ENCODE data around the gene SYNE1. TPM values are rescaled to one million over a fixed set of nuclear protein-coding genes. Genes with fewer than 3 reads are reported as not detected.

SYNE1 gene
- total and polyA plus RNA-seq, 10 of the 15 experiments (the other 5 are each of a cell fraction or from before 2014, with no cell fraction given): 2.3 to 28.7 (median 14.1) TPM

DNA sequence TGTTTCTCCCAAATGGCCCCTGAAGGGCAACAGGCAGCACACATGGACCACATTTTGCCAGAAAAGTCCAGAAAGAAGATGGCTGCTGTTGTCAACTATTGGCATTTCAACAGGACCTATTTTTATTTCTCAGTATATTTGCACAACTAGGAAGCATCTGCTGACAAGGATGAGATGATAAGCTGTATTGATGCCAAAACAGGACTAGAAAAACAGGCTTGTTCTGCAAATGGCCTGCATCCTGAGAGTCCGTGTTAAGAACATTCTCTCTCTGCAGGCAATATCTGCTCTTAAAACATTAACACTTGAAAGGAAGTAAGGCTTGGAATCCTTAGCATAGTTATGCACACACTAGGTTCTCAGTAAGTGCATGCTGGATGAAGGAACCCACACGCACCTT, 546.0 kb downstream of the SYNE1 start:
- no peaks in the 10 kb centered on the region for H3K79me2 ChIP-seq (ENCODE audit: control insufficient read depth, insufficient read depth, low read length)
- no peaks in the 10 kb centered on the region for H3K36me3 ChIP-seq (ENCODE audit: control insufficient read depth in 2 of 2, insufficient read depth in 2 of 2, low read length in 1 of 2)
- H3K4me3 ChIP-seq: no peak overlapping the region
- no peaks in the 10 kb centered on the region for H3K4me1 ChIP-seq (ENCODE audit: control insufficient read depth, insufficient read depth, low read length)
- no peak overlapping the region for H2AFZ ChIP-seq (ENCODE audit: control insufficient read depth, low read depth, low read length)
- H4K20me1 ChIP-seq (ENCODE audit: control insufficient read depth, insufficient read depth): no peaks in the 10 kb centered on the region
- FAIRE-seq: no peak
- RAD21 ChIA-PET (ENCODE audit: unreplicated experiment): no interaction called here
- DNase-seq (ENCODE audit: low read depth, low spot score): no peak
- in situ Hi-C loops (cut with MboI) (no loop called here), intact Hi-C loops (cut with micrococcal nuclease; ENCODE audit: unreplicated experiment) (no loop called here)
- CTCF ChIA-PET: no interaction called here
- BruUV-seq (replicated peaks): no TSS peak
- POLR2A ChIA-PET: interaction anchor here (0.6 kb wide), 1 partner anchor 1200 kb away, joined by 5 read pairs; no protein-coding TSS in a partner anchor
- ATAC-seq: no peak
- SMC1A ChIA-PET (ENCODE audit: uncharacterized antibody, unreplicated experiment): no interaction called here
- no peaks in the 10 kb centered on the region; a peak in 2 of 4 replicates for H3K27me3 ChIP-seq (replicated peaks in 1 of 2; ENCODE audit: control insufficient read depth in 2 of 2, insufficient read depth in 2 of 2, low read length in 1 of 2)
- H3K9ac ChIP-seq (ENCODE audit: control insufficient read depth, insufficient read depth, low read length): no peak overlapping the region
- 41% methylated on average over 2 of the region's 2 CpGs for WGBS (ENCODE audit: insufficient coverage, insufficient replicate concordance, low lambda C conversion rate, missing lambda C conversion rate)
- no peak overlapping the region for H3K27ac ChIP-seq (ENCODE audit: control insufficient read depth, insufficient read depth)
- no peaks in the 10 kb centered on the region for H3K9me3 ChIP-seq (replicated peaks; ENCODE audit: control insufficient read depth, insufficient read depth, low read length)
- H3K4me2 ChIP-seq (ENCODE audit: control insufficient read depth, insufficient read depth): no peak overlapping the region
- TF ChIP-seq, protein P1, sequence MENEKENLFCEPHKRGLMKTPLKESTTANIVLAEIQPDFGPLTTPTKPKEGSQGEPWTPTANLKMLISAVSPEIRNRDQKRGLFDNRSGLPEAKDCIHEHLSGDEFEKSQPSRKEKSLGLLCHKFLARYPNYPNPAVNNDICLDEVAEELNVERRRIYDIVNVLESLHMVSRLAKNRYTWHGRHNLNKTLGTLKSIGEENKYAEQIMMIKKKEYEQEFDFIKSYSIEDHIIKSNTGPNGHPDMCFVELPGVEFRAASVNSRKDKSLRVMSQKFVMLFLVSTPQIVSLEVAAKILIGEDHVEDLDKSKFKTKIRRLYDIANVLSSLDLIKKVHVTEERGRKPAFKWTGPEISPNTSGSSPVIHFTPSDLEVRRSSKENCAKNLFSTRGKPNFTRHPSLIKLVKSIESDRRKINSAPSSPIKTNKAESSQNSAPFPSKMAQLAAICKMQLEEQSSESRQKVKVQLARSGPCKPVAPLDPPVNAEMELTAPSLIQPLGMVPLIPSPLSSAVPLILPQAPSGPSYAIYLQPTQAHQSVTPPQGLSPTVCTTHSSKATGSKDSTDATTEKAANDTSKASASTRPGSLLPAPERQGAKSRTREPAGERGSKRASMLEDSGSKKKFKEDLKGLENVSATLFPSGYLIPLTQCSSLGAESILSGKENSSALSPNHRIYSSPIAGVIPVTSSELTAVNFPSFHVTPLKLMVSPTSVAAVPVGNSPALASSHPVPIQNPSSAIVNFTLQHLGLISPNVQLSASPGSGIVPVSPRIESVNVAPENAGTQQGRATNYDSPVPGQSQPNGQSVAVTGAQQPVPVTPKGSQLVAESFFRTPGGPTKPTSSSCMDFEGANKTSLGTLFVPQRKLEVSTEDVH (IDR thresholded peaks at IDR 0.05; ENCODE audit: low read depth, partially characterized antibody): no peak
- no peak for TF ChIP-seq HDAC6 (IDR thresholded peaks at IDR 0.05; ENCODE audit: unreplicated experiment)
- TF ChIP-seq, protein P2, sequence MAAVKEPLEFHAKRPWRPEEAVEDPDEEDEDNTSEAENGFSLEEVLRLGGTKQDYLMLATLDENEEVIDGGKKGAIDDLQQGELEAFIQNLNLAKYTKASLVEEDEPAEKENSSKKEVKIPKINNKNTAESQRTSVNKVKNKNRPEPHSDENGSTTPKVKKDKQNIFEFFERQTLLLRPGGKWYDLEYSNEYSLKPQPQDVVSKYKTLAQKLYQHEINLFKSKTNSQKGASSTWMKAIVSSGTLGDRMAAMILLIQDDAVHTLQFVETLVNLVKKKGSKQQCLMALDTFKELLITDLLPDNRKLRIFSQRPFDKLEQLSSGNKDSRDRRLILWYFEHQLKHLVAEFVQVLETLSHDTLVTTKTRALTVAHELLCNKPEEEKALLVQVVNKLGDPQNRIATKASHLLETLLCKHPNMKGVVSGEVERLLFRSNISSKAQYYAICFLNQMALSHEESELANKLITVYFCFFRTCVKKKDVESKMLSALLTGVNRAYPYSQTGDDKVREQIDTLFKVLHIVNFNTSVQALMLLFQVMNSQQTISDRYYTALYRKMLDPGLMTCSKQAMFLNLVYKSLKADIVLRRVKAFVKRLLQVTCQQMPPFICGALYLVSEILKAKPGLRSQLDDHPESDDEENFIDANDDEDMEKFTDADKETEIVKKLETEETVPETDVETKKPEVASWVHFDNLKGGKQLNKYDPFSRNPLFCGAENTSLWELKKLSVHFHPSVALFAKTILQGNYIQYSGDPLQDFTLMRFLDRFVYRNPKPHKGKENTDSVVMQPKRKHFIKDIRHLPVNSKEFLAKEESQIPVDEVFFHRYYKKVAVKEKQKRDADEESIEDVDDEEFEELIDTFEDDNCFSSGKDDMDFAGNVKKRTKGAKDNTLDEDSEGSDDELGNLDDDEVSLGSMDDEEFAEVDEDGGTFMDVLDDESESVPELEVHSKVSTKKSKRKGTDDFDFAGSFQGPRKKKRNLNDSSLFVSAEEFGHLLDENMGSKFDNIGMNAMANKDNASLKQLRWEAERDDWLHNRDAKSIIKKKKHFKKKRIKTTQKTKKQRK (IDR thresholded peaks at IDR 0.05; ENCODE audit: low read depth, low read length): no peak
- TF ChIP-seq, protein P3, sequence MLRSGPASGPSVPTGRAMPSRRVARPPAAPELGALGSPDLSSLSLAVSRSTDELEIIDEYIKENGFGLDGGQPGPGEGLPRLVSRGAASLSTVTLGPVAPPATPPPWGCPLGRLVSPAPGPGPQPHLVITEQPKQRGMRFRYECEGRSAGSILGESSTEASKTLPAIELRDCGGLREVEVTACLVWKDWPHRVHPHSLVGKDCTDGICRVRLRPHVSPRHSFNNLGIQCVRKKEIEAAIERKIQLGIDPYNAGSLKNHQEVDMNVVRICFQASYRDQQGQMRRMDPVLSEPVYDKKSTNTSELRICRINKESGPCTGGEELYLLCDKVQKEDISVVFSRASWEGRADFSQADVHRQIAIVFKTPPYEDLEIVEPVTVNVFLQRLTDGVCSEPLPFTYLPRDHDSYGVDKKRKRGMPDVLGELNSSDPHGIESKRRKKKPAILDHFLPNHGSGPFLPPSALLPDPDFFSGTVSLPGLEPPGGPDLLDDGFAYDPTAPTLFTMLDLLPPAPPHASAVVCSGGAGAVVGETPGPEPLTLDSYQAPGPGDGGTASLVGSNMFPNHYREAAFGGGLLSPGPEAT (IDR thresholded peaks at IDR 0.05; ENCODE audit: low read depth): no peak
- TF ChIP-seq, protein P4, sequence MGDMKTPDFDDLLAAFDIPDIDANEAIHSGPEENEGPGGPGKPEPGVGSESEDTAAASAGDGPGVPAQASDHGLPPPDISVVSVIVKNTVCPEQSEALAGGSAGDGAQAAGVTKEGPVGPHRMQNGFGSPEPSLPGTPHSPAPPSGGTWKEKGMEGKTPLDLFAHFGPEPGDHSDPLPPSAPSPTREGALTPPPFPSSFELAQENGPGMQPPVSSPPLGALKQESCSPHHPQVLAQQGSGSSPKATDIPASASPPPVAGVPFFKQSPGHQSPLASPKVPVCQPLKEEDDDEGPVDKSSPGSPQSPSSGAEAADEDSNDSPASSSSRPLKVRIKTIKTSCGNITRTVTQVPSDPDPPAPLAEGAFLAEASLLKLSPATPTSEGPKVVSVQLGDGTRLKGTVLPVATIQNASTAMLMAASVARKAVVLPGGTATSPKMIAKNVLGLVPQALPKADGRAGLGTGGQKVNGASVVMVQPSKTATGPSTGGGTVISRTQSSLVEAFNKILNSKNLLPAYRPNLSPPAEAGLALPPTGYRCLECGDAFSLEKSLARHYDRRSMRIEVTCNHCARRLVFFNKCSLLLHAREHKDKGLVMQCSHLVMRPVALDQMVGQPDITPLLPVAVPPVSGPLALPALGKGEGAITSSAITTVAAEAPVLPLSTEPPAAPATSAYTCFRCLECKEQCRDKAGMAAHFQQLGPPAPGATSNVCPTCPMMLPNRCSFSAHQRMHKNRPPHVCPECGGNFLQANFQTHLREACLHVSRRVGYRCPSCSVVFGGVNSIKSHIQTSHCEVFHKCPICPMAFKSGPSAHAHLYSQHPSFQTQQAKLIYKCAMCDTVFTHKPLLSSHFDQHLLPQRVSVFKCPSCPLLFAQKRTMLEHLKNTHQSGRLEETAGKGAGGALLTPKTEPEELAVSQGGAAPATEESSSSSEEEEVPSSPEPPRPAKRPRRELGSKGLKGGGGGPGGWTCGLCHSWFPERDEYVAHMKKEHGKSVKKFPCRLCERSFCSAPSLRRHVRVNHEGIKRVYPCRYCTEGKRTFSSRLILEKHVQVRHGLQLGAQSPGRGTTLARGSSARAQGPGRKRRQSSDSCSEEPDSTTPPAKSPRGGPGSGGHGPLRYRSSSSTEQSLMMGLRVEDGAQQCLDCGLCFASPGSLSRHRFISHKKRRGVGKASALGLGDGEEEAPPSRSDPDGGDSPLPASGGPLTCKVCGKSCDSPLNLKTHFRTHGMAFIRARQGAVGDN (IDR thresholded peaks at IDR 0.05): no peak
- TF ChIP-seq KDM1A (IDR thresholded peaks at IDR 0.05; ENCODE audit: borderline replicate concordance): no peak
- no peak for TF ChIP-seq RB1 (IDR thresholded peaks at IDR 0.05; ENCODE audit: borderline replicate concordance)
- no peak for TF ChIP-seq ZNF622 (IDR thresholded peaks at IDR 0.05)
- TF ChIP-seq YY1 (IDR thresholded peaks at IDR 0.05; ENCODE audit: low read depth, low read length): no peak
- no peak for TF ChIP-seq FOS (IDR thresholded peaks at IDR 0.05; ENCODE audit: borderline replicate concordance, extremely low read depth, insufficient read length)
- TF ChIP-seq CREB1 (IDR thresholded peaks at IDR 0.05; ENCODE audit: low read depth): no peak
